ENCODE measurements around the gene ICAM4.

The ICAM4 gene

DNA sequence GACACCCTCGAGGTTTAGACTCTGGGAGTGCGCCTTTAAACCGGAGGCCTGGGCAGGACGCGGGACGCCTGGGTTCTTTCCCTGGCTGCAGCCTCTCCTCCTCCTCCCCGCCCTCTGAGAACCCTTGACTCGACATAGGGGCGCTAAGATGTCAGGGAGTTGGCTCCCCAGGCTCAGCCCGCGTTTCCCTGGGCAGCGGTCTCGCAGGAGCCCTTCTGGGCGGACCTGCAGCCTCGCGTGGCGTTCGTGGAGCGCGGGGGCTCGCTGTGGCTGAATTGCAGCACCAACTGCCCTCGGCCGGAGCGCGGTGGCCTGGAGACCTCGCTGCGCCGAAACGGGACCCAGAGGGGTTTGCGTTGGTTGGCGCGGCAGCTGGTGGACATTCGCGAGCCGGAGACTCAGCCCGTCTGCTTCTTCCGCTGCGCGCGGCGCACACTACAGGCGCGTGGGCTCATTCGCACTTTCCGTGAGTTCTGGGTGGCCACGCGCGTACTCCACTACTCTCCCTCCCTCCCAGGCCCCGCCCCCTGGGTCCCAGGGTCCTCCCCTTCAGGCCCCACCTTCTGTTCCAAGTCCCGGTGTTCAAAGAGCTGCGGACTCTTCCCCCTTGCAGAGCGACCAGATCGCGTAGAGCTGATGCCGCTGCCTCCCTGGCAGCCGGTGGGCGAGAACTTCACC is 4.3 kb downstream of the ICAM4 start:
- no peak for DNase-seq (ENCODE audit: low read depth, low spot score)

DNA sequence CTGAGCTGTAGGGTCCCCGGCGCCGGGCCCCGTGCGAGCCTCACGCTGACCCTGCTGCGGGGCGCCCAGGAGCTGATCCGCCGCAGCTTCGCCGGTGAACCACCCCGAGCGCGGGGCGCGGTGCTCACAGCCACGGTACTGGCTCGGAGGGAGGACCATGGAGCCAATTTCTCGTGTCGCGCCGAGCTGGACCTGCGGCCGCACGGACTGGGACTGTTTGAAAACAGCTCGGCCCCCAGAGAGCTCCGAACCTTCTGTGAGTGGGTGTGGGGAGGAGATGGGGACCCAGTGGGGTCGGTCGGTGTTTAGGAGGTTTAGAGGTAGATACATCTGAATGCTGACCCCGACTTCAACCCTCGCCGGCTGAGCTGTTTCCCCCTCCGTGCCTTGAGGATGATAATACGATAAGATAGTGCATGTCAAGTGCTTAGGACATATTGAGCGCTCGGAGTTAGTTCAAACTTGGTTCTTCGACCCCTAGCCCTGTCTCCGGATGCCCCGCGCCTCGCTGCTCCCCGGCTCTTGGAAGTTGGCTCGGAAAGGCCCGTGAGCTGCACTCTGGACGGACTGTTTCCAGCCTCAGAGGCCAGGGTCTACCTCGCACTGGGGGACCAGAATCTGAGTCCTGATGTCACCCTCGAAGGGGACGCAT is 4.9 kb downstream of the ICAM4 start:
- no peak for DNase-seq (ENCODE audit: low read depth, low spot score)

DNA sequence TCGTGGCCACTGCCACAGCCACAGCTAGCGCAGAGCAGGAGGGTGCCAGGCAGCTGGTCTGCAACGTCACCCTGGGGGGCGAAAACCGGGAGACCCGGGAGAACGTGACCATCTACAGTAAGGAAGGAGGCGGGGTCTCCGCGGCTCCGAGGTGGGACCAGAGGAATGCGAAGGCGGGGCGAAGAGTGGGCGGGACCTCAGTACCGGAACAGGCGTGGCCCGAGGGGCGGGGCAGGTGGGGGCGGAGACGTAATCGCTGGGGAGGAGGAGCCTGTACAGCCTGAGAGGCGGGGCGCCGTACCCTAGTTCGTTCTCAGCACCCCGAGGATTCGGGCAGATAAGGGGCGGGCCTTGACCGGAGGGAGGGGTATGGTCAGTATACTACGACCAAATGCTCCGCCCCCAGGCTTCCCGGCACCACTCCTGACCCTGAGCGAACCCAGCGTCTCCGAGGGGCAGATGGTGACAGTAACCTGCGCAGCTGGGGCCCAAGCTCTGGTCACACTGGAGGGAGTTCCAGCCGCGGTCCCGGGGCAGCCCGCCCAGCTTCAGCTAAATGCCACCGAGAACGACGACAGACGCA is 5.5 kb downstream of the ICAM4 start:
- no peak for DNase-seq (ENCODE audit: low read depth, low spot score)

DNA sequence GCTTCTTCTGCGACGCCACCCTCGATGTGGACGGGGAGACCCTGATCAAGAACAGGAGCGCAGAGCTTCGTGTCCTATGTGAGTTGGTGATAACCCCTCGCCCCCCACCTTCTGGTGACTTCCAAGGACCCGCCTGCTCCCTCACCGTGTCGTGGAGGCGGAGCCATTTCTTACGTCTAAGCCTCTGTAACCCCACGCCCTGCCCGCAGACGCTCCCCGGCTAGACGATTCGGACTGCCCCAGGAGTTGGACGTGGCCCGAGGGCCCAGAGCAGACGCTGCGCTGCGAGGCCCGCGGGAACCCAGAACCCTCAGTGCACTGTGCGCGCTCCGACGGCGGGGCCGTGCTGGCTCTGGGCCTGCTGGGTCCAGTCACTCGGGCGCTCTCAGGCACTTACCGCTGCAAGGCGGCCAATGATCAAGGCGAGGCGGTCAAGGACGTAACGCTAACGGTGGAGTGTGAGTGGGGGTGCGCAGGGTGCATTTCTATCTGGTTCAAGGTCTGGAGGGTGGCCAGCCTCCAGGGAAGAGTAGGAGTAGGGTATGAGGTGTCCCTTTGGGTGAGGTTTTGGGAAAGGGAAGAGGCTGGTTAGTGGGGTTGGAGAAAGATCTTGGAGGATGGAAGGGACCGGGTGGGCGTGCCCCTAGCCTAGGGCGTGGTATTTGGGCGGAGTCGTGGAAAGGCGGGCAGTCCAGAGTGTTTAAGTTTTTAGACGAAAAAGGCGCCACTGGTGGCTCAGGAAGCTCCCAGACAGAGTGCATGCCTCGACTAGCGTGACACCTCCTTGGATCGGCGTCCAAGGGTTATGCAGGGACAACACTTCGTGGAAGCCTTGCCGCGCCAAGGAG is 6.3 kb downstream of the ICAM4 start:
- no peak for DNase-seq (ENCODE audit: low read depth, low spot score)

DNA sequence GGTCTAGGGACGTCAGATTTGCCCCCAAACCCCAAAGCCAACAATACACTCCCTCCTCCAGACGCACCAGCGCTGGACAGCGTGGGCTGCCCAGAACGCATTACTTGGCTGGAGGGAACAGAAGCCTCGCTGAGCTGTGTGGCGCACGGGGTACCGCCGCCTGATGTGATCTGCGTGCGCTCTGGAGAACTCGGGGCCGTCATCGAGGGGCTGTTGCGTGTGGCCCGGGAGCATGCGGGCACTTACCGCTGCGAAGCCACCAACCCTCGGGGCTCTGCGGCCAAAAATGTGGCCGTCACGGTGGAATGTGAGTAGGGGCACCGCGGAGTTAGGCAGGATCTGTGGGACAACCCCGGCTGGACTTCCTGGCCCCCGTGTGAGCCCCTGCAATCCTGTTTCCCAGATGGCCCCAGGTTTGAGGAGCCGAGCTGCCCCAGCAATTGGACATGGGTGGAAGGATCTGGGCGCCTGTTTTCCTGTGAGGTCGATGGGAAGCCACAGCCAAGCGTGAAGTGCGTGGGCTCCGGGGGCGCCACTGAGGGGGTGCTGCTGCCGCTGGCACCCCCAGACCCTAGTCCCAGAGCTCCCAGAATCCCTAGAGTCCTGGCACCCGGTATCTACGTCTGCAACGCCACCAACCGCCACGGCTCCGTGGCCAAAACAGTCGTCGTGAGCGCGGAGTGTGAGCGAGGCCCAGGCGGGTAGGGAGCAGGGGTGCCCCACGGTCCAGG is 7.0 kb downstream of the ICAM4 start:
- DNase-seq (ENCODE audit: low read depth, low spot score) = no peak

DNA sequence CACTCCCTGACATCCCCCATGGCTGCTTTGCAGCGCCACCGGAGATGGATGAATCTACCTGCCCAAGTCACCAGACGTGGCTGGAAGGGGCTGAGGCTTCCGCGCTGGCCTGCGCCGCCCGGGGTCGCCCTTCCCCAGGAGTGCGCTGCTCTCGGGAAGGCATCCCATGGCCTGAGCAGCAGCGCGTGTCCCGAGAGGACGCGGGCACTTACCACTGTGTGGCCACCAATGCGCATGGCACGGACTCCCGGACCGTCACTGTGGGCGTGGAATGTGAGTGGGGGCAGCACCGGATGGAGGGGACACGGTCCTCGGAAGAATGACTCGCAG is 7.6 kb downstream of the ICAM4 start:
- DNase-seq (ENCODE audit: low read depth, low spot score) = no peak

DNA sequence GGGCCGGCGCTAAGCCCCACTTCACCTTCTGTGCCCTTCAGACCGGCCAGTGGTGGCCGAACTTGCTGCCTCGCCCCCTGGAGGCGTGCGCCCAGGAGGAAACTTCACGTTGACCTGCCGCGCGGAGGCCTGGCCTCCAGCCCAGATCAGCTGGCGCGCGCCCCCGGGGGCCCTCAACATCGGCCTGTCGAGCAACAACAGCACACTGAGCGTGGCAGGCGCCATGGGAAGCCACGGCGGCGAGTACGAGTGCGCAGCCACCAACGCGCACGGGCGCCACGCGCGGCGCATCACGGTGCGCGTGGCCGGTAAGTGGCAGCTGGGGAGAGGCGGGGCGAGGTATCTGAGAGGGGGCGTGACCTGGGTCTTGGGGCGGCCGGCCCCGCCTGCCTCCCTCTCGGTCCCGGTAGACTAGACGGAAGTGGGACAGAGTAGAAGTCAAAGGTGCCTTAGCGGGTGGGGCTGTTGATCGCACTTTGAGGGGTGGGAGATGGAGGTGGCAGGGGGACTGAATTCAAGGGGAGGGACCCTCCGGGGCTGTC is 8.6 kb downstream of the ICAM4 start:
- no peak for DNase-seq (ENCODE audit: low read depth, low spot score)

DNA sequence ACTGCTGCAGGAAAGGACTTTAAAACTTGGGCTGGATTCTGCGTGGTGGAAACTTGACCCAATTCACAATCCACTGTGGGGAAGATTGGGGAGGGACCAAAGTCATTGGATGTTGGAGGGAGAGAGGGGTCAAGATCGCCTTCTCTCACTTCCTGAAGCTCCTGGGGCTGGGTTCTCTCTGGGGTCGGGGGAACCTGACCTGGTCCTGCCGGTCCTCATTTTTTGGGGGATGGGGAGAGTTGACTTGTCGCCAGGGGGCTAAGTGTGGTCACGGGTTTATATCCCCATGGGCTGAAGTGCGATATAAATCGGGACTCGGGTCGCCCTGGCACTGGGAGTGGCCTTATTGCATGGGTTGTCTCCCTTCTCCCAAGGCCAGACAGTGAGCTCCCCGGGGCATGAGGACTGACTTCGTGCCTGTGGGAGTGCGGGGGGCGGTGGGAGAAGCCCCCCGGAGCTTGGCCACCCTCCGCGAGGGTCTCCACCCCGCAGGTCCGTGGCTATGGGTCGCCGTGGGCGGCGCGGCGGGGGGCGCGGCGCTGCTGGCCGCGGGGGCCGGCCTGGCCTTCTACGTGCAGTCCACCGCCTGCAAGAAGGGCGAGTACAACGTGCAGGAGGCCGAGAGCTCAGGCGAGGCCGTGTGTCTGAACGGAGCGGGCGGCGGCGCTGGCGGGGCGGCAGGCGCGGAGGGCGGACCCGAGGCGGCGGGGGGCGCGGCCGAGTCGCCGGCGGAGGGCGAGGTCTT is 9.3 kb downstream of the ICAM4 start:
- no peak for DNase-seq (ENCODE audit: low read depth, low spot score)

DNA sequence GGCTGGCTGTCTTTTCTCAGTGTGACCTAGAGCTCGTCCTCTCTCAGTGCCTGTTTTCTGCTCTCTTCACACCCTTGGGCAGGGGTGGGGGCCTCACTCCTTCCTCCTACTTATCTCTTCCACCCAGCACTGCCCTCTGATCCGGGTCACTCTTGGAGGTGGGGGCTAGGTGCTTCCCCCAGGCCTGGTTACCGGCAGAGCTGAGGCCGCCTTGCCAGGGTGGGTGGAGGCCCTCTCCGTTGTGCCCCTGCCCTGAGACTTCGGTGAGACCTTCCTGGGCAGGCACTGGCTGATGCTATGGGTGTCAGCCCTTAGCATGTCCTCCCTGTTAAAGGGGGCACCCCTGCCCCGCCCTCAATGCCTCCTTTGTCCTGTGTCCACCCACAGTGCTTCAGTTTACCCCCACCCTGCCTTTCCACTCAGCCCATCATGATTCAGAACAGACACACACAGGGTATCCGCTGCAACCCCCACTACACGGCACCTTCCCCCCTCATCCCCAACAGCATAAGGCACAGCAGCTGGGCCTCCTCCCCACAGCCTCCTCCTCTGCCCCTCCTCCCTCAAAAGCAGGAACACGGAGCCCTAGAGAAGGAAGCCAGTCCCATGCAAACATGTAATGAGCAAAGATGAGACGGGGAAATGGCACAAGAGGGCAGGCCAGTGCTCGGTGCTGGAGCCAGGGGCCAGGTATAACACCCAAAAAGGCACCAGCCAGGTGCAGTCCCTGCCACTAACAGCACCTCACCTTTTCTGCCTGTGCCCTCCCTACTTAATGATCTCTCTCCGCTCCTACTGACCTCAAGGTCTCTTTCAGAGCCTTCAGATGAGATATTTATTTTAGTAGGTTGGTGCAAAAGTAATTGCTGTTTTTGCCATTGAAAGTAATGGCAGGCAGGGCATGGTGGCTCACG is 13.0 kb downstream of the ICAM4 start:
- DNase-seq (ENCODE audit: low read depth, low spot score) = no peak

DNA sequence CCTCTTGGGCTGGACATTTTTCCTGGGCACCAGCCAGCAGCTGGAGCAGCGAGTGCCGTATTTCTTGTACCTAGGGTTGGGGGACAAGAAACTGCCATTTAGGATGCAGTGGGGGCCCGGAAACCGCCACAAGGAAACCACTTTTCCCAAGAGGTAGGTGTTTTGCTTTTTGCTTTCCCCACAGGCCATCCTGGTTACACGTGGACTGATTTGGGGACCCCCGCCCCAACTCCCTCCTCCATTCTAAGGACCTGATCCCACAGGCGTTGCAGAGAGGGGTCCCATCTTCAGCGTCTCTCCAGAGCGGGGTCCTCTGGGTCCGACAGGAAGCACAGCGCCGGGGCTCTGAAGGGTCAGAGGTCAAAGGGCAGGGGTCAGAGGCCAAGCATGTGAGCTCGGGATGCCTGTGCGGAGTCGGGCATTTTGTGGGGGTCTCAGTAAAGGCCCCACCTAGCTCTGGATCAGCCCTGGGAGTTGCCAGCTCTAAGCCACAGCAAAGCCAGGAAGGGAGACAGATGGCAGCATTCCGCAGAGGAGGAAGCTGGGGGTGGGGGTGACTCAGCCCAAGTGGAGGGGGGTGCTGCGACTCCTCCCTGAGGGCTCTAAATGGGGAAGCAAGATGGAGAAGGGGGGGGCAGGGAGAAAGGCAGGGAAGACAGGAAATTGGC is 18.5 kb downstream of the ICAM4 start:
- DNase-seq (ENCODE audit: low read depth, low spot score) = no peak

DNA sequence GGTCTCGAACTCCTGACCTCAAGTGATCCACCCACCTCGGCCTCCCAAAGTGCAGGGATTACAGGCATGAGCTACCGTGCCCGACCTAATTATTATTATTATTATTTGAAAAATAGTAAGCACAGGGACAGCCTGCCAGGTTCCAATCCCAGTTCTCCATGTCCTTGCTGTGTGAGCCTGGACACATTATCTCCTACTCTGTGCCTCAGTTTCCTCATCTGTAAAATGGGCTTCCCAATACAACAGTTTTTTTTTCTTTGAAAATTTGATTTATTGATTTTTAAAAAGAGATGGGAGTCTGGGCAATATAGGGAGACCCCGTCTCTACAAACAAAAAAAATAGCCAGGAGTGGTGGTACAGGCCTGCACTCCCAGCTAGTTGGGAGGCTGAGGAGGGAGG is 19.6 kb downstream of the ICAM4 start:
- DNase-seq (ENCODE audit: low read depth, low spot score) = no peak

DNA sequence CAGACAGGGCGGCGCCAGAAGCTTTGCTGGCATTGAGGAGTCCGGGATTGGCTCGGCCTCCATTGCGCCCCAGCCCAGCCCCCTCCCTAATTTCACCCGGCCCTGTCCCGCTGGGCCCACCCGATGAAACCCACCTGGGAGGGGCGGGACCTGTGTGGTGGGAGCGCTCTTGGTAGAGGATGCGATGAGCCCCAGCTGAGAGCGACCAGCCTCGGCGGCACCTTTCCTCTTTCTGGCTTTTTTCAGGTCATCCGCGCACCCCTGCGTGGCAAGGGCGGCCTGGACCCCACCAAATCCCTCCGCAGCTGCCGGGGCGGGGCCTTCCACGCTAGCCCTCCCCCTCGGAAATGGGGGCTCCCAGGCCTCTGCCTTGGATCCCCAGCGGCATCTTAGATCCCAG is 22.7 kb downstream of the ICAM4 start, which contains the start of gene ZGLP1:
Gene ZGLP1, minus strand, starts transcription at position 393 of the 400 bp plus-strand sequence.
- no peak for DNase-seq (ENCODE audit: low read depth, low spot score)

DNA sequence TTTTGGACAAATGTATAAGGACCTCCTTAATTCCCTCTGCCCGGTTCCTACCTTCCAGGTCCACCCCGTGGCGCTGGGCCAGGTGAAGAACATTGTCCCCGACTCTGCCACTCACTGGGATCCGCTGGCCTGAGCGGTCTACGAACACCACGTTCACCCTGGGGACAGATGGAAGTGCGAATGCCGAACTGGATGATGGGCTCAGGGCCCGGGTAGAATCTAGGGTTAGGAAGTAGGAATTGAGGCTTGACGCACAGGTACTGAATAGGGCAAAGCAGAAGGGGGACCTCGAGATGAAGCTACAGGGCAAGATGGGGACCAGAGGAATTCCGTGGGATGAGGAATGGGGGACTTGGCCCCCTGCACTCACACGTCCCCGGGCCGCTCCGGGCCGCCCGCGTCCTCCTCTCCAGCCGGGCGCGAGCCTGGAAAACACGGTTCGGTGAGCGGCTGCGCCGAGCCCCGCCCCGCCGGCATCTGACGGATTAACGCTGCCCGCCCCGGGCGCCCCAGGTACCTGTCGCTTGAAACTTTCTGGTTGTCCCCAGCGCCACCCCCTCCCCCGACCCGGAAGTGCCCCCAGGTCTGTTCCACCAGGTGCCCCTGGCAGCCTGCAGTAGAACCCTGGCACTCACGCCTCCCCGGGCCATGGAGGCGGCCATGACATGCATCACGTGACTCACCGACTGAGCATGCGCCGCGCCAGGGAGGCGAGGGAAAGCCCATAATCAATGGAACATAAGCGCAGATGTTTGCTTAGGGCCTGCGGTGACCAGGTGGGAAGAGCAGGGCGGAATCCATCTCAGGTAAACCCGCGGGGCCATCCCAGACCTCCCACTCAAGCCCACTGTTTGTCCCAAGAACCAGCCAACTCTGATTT is 28.8 kb downstream of the ICAM4 start, which contains the start of gene FDX2:
Gene FDX2, minus strand, starts transcription at position 681 of the 880 bp plus-strand sequence. Its CDS starts 19 bp downstream, at position 662.
- no peak for DNase-seq (ENCODE audit: low read depth, low spot score)

DNA sequence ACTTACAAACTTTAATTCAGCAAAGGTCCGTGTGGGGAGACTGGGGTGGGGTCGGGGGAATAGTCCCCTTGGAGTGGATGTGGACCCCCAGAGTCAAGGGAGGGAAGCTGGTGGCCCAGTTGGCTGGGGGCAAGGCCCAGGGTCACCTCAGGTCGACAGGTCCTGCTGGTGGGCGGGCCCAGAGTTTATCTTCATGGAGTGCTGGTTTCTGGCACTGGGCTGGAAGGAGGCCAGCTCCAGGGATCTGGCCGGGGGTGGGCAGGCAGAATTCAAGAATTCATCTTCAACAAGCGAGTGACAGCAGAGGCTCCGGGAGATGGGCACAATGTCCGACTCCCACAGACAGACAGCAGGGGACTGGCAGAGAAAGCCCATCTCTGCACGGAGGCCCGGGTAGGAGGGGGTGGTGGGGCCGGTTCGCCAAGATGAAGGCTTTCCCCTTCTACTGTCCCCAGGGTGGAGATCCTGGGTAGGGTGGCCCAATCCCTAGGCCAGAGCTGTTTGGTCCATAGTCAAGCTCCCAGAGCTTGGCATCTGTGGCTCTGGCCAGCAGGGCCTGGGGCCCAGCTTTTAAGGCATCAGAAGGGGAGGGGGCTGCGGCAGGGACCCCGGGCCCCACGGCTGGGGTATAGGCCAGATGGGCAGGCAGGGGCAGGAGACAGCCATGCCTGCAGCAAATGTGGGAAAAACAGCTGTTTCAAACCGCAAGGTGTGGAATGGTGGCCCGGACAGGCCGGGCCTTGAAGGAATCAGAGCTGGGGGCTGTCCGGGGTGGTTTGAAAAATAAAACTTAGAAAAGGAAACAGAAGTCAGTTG is 29.7 kb downstream of the ICAM4 start:
- DNase-seq (ENCODE audit: low read depth, low spot score) = no peak

DNA sequence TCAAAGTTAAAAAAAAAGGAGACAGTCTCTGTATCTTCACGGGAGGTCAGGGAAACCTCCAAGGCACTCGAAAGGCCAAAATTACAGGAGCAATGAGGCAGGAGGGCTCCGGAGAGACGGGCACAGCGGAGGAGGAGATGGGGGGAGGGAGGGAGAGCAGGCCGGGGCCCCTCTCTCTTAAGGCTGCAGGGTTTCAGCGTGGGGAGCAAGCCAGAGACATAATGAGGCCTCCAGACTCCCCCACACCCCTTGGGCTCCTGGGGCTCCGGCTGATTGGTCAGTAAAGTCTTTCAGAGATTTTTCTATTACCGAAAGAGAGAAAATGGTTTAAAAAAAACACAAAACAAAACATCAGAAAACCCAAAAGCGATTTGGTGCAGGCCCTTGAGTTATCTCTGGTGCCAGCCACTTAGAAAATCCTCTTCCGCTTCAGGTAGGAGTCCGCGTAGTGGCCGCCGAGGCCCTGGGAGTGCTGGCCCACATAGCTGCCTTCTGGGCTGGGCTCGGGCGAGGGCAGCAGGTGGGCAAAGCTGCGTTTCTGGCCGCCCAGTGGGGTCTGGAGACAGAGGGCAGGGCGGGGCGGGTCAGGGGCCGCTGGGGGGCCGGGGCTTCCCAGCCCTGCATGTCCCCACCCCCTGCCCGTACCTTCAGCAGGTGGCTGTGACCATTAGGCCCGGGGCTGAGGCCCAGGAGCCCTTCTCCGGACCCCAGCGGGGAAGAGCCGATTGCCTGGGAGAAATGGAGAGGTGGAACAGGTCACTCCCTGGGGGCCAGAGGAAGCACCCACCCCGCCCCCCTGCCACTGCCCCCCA is 30.5 kb downstream of the ICAM4 start:
- DNase-seq (ENCODE audit: low read depth, low spot score) = no peak

DNA sequence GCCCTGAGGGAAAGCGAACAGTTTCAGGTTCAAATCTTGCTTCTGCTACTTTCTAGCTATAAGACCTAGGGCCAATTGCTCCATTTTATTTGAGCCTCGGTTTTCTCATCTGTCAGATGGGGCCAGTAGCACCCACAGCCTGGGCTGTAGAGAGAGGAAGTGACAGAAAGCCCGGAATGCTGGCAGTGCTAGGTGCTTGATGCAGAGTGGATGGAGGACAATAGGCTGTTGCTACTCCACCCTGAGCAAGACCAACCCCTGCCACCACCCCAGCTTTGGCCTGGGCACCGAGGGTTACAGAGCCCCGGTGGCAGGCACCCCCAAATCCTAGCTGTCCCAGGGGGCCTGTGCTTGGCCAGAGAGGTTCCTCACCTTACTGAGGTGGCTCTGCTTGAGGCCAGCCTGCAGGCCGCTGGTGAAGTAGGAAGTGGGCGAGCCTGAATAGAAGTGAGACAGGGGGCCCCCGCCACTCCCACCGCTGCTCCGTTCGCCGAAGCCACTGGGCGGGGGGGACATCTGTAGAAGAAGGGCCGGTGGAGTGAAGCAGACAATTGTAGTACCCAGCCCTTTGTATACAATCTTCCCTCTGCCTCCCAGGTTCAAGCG is 31.2 kb downstream of the ICAM4 start:
- DNase-seq (ENCODE audit: low read depth, low spot score) = no peak

Data from iPS DF 19.7 (cell line).